NCI-H748 (cell line): ENCODE data around the gene EMC8.
"Not testable (repeated sequence)": the region's sequence is repeated elsewhere in the genome, so short reads cannot be mapped to it uniquely, and the experiment has no call there.

Source experiments
- DNase-seq: peaks from one replicate; lab custom pipeline; 2025; ENCODE audit not compliant: unreplicated experiment; lab: John Stamatoyannopoulos, UW

The EMC8 gene

GRCh38 chr16:85799497-85800320 is at the start of gene EMC8, which contains the start of gene COX4I1:
Gene EMC8, minus strand, starts transcription at chr16:85799544. Its CDS starts 249 bp downstream, at chr16:85799295.
Gene COX4I1, plus strand, starts transcription at chr16:85799695. Its CDS starts 1,511 bp downstream, at chr16:85801206.
- peak; percentile 90 for DNase-seq

GRCh38 chr16:85848986-85849385 is 49.6 kb upstream of the EMC8 start:
- DNase-seq, result no peak

- no peak for DNase-seq
Measured at GRCh38 chr16:85847681-85848601, 48.6 kb upstream of the EMC8 start.

- DNase-seq, result no peak
Measured at GRCh38 chr16:85847036-85847435, 47.7 kb upstream of the EMC8 start.

- no peak for DNase-seq
Measured at GRCh38 chr16:85846461-85846860, 47.1 kb upstream of the EMC8 start.

GRCh38 chr16:85845266-85845665 is 45.9 kb upstream of the EMC8 start:
- DNase-seq, result no peak

GRCh38 chr16:85844786-85845185 is 45.4 kb upstream of the EMC8 start:
- DNase-seq, result no peak

- no peak for DNase-seq
Measured at GRCh38 chr16:85844169-85844481, 44.8 kb upstream of the EMC8 start.

GRCh38 chr16:85843471-85844168 is 44.3 kb upstream of the EMC8 start:
- DNase-seq, result no peak

- DNase-seq, result no peak
Measured at GRCh38 chr16:85842848-85843247, 43.5 kb upstream of the EMC8 start.

GRCh38 chr16:85842435-85842834 is 43.1 kb upstream of the EMC8 start:
- DNase-seq, result no peak

- no peak for DNase-seq
Measured at GRCh38 chr16:85840801-85841200, 41.5 kb upstream of the EMC8 start.

- no peak for DNase-seq
Measured at GRCh38 chr16:85840395-85840794, 41.1 kb upstream of the EMC8 start.

- DNase-seq, result no peak
Measured at GRCh38 chr16:85839681-85840240, 40.4 kb upstream of the EMC8 start.

GRCh38 chr16:85838876-85839585 is 39.7 kb upstream of the EMC8 start:
- DNase-seq, result no peak

- DNase-seq, result no peak
Measured at GRCh38 chr16:85838381-85838780, 39.0 kb upstream of the EMC8 start.

GRCh38 chr16:85837654-85838053 is 38.3 kb upstream of the EMC8 start:
- not testable (repeated sequence) for DNase-seq

- DNase-seq, result no peak
Measured at GRCh38 chr16:85836706-85837582, 37.6 kb upstream of the EMC8 start.

- no peak for DNase-seq
Measured at GRCh38 chr16:85835956-85836705, 36.8 kb upstream of the EMC8 start.
